OCI-LY7 (cell line): ENCODE results near the gene TECRL.

Experiments used
- EZH2phosphoT487 ChIP-seq: fragments of 200-600 bp; sonication (generic); IDR thresholded peaks from 2 replicates; pipeline ENCODE4 v1.6.1; 2018; ENCODE audit warnings: low read depth, borderline replicate concordance, mild to moderate bottlenecking, mixed run types, antibody characterized with exemption, low read length, moderate library complexity, mixed read lengths
- TF ChIP-seq, protein P1 (sequence below): fragments of 200-600 bp; sonication (generic); conservative IDR thresholded peaks from 2 replicates; pipeline ENCODE4 v1.5.1; 2014; ENCODE audit warnings: mild to moderate bottlenecking, antibody characterized with exemption, low read length, moderate library complexity, mixed read lengths

DNA sequence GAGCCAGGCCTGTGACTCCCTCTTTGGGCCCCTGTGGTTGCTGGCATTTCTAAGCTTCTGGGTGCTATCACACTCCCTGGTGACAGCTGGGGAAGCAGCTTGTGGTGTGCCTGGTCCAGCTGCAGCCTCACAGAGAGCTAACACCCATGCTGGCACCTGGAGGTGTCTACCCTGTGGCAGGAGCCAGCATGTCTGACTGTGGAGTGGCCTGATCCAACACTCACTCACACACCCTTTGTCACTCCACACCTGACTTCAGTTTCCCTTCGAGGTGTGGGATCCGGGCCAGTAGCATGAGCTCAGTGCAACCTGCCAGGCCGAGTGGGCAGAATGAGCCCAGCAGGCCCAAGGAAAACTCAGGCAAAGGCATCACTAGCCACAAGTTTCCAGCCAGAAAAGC, 67.5 kb downstream of the TECRL start:
- TF ChIP-seq, protein P1, sequence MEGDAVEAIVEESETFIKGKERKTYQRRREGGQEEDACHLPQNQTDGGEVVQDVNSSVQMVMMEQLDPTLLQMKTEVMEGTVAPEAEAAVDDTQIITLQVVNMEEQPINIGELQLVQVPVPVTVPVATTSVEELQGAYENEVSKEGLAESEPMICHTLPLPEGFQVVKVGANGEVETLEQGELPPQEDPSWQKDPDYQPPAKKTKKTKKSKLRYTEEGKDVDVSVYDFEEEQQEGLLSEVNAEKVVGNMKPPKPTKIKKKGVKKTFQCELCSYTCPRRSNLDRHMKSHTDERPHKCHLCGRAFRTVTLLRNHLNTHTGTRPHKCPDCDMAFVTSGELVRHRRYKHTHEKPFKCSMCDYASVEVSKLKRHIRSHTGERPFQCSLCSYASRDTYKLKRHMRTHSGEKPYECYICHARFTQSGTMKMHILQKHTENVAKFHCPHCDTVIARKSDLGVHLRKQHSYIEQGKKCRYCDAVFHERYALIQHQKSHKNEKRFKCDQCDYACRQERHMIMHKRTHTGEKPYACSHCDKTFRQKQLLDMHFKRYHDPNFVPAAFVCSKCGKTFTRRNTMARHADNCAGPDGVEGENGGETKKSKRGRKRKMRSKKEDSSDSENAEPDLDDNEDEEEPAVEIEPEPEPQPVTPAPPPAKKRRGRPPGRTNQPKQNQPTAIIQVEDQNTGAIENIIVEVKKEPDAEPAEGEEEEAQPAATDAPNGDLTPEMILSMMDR: no peak
- TF ChIP-seq EZH2phosphoT487: no peak
